GM19238 (cell line): ENCODE results near the gene FHAD1.
A peak's percentile ranks its signal among the peaks of the same experiment; 100 is the strongest.
"Not testable (repeated sequence)": the region's sequence is repeated elsewhere in the genome, so short reads cannot be mapped to it uniquely, and the experiment has no call there.

Experiments used
- DNase-seq: peaks from one replicate; pipeline ENCODE4 v3.0.0; 2011; ENCODE audit warnings: low spot score; ENCODE audit not compliant: insufficient read length

FHAD1 gene

DNA sequence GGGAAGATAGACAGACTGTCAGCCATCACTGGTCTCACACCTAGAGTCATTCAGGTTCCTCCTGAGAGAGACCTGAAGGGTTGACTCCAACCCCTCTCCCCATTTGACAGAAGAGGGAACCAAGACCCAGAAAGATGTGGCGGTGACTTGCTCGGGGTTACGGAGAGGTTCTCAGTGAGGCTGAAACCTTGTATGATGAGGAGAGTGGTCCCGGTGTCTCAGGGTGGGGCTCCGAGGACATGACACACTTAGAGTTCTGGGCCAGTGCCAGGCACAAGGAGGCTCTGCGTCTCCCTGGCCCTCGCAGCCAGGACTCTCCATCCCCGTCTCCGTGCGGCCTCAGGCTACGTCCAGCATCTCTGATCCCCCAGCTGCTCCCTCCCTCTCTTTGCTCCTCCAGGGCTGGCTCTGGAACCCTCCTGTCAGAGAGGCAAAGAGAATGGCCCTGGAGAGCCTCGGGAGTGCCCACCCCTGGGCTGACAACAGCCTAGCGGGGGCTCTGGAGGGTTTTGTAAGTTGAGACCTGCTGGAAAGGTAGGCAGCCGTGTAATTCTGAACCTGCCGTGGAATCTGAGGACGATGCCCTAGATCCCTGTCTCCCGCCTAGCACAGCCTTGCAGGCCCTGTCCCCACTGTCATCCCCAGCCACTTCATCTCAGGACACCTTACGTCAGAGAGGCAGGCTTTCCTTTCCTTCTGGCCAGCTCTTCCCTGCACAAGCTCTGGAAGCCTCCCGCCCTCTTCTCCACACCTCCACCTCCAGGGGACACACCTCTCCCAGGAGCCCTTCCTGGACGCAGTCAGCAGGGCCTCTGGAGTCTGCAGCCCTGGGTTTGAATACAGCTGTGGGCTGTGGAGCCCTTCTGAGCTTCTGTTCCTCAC lies 166.8 kb downstream of the FHAD1 start:
- DNase-seq, result no peak

DNA sequence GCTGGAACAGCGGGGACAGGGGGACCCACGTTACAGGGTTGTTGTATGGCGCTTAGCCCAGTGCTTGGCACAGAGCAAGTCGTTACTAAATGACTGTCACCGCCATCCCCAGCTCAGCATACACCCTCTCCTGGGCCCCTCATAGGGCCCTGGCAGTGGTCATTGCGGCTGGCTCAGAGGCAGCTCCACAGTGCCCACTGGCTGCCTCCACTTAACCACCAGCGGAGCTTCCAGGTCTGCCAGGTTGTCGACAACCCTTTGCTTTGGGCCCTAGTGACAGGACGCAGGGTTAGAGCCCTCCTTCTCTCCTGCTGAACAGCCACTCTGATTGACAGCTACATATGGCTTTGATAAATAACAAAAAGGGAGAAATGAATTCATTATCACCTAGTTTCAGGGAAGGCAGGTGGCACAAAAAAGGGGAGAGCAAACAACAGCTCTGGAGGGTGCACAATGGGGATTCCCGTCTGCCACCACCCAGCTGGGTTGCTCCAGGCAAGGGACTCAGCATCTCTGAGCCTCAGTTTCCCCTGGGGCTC lies 167.5 kb downstream of the FHAD1 start:
- no peak for DNase-seq

DNA sequence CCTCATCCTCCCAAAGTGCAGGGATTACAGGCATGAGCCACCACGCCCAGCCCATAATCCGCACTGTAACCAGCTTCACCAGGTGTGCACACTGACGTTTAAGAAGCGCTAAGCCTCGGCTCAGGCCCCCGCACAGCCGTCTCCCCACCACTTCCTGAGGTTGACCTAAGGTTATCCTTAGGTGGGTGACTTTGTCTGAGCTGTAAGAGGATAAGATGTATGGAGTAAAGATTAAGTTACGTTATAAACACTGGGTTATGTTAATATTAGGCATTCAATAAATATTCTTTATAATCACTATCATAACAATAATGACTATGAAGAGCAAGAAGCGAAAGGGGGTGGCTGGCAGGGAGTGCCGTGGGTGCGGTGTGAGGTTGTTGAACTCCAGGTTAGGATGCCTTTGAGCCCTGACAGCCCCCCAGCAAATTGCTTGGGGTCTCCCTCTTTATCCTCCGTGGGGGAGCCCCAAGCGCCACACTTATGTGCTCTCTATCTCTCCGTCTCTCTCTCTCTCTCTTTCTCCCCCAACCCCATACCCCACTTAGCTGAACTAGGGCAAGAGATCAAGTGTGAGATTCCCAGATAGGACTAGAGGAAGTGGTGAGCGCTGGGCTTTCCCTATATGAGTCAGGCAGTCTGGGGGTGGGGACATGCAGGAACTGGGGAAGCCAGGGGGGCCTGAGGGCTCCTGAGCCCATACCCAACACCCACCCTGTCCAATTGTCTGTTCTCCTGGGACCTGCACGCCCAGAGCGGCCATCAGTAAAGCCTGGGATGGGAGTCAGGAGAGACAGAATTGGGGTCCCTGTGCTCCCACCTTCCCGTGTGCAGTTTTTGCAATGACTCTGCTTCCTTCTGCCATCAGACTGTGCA lies 170.3 kb downstream of the FHAD1 start:
- DNase-seq, result peak; percentile 58

DNA sequence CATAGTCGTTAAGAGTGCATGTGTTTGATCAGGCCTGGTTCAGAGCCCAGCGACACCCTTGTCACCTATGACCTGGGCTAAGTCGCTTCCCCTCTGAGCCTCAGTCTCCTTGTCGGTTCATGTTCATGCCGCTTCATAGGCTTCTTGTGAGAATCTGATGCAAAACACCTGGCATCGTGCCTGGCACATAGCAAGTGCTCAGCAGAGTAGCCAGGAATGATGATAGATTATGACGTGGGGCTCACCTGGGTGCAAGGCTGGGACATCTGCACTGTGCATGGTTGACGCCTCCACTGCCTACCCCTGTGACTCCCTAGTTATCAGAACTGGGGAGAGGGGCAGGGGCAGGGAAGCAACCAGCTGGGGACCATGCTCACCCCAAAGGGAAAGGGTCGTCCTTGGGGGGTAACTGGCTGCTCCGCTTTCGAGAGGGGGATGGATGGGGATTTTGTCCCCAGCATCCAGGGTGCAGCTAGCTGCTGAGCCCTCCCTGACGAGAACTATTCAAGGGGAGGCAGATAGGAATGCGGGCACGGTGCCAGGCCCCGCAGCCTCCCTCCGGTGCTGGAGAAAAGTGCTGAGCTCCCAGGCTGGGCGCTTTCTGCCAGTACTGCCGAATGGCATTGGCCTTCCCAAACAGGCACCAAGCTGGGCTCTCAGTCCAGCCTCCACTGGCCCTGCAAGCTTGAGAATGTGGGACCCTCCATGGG lies 171.9 kb downstream of the FHAD1 start:
- DNase-seq, result no peak

DNA sequence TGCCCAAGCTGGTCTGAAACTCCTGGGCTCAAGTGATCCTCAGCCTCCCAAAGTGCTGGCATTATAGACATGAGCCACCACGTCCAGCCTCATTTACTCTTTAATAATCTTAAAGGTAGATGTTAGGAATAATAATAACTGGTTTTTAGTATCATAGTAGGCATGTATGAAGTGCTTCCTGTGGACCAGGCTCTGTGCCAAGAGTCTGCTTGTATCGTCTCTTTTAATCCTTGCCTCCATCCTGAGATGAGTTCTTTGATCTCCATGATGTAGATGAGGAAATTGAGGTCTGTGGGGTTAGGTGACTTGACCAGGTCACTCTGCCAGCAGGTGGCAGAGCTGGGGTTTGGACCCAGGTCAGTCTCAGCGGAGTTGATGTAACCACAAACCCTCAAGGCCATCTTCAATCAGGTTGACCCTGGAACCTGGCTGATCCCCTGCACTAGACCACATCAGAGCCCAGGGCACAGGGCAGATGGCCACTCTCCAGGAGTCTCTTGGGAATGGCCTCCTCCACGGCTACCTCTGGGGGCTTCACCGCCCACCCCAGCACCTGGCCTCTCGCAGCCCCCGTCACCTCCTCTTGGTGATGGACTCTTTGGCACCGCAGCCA lies 173.9 kb downstream of the FHAD1 start:
- DNase-seq, result no peak

DNA sequence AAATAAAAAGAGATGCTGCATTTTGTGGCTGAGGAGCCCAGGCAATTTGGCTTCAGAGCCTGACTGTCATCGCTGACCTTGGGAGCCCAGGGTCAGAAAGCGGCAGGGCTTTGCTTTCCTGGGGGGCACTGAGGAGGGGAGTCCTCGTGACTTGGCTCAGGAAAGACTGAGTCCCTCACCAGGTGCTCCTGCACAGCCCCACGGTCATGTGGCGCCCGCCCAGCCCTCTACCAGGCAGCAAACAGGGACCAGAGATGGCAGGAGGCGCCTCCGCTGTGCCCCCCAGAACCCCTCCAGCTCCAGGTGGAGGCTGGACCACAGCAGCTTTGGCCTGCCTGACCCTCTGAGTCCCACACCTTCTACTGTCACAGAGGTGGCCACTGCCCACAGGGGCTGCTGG lies 175.8 kb downstream of the FHAD1 start:
- DNase-seq, result no peak

DNA sequence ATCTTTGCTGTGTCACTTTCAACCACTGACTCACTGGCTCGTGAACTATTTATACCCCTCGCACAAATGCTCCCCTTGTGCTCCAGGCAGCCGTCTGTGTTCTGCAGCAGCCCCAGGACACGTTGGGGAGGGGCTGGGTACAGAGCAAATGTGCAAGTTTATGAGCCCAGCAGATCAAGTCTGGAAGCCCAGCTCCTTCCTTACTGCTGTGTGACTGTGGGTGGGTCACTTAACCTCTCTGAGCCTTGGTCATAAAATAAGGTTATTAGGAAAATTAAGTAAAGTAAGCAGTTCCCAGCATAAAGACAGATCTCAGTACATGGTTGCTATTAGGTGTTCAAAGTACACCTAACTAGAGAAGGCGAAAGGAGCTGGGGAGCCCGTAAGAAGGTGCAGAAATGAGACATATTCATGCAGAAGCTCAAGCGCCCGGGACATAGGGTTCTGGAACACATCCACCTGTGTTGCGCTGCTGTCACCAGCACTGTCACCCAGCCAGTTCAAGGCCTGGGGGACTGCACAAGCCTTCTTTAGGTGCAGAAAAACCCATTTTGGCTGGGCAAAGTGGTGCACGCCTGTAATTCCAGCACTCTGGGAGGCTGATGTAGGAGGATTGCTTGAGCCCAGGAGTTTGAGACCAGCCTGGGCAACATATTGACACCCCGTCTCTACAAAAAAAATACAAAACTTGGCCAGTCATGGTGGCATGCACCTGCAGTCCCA lies 176.5 kb downstream of the FHAD1 start:
- no peak for DNase-seq

DNA sequence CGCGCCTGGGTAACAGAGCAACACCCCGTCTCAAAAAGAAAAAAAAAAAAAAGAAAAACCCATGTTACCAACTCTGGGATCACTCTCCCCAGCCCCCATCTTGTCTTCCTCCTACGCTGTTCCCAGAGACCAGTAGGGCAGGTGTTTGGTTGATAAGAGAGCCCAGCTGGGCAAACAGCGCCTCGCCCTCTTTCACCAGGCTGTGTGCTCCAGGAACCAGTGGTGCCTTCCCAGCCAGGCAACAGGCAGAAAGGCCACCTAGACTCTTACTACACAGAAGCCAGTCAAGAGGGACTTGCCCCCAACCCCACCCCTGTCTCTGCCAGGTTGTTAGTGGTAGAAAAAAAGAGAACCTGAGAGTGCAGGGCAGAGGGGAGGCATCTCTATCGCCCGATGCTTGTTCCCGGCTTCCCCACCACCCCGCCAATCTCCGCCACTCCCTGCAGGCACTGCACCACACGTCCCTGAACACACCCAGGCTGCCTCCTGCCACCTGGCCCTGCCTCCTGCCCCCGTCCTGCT lies 177.2 kb downstream of the FHAD1 start:
- DNase-seq, result no peak

DNA sequence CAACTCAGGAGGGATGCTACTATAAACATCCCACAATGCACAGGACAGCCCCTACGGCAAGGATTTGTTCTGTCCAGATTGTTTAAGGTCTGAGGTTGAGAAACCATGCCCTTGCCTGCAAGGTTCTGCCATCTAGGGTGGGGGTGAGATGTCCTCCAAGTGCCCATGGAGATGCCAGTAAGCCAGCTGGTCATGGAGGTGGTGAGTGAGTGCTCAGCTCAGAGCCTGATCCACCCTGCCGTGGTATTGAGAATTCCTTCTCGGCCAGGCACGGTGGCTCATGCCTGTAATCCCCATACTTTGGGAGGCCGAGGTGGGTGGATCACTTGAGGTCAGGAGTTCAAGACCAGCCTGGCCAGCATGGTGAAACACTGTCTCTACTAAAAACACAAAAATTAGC lies 178.0 kb downstream of the FHAD1 start:
- DNase-seq, result no peak

DNA sequence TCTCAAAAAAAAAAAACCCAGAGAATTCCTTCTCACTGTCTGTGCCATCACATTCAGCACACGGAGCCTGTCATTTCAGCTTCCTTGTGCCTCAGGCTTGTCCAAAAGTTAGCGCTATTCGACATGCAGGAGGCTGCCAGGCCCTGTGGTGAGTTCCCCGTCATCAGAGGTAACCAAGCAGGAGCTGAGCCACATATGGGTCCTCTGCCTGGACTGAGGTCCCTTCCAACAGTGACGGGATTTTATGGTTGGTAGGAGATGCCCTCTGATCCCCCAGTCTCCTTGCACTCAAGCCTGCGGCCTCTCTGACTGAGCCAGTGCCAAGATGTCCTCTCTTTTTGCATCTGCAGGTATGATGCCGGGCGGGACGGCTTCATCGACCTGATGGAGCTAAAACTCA lies 178.5 kb downstream of the FHAD1 start:
- DNase-seq, result no peak

DNA sequence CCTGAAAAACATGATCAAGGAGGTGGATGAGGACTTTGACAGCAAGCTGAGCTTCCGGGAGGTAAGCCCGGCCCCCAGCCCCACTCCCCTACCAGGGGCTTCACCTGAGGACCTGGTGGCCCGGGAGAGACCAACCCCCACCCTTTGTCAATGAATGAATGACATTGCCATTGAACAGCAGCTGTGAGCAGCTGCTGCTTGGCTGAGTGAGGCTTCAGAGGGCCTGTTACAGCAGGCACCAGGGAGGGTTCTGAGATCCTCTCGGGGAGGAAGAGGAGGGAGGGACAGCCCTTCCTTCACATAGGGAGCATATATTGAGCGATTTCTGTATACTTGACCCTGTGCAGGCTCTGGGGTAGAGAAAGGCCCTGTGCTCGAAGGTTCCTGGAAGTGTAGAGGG lies 178.9 kb downstream of the FHAD1 start:
- no peak for DNase-seq

DNA sequence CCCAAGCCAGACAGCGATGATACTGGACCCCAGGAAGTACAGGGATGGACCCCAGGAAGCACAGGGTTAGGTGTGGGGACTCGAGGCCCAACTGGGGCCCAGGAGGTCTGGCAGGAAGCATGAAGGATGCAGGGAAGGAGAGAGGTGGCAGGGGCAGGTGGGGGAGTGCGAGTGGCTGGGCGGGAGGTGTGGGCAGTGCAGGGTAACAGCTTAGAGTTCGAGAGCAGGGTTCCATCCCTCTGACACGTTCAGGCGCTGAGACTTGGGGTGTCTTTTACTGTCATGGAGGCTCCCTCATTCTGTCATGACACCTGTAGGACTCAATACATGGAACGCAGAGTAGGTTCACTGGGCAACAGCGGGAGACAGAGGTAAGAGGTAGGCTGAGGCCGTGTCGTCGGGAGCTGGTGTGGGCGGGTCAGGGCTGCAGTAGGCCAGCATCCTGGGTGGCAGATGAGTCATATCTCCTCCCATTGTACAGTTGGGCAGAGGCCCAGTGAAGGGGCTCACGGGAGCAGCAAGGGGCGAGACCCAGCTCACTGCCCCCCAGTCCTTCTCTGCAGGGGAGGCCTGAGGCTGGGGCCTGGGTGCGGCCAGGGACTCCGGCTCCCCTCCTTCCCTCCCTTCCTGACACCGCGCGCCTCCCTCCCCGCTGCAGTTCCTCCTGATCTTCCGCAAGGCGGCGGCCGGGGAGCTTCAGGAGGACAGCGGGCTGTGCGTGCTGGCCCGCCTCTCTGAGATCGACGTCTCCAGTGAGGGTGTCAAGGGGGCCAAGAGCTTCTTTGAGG lies 179.7 kb downstream of the FHAD1 start:
- DNase-seq, result no peak

DNA sequence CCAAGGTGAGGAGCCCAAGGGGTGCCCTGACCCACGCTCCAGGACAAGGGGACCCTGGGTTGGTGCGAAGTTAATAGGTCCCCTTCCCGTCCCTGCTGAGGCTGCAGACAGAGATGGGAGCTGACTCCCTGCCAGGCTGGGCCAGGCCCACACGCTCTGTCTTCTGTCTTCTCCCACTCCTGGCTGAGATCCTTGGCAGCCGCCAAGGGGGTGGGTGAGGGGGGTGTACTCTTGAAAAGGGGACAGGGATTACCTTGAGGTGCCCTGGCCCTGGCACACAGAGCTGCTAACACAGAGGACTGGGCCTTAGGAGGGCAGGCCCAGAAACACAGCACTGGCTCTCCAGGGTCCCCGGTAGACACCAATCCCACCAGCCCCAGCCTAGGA lies 180.2 kb downstream of the FHAD1 start:
- no peak for DNase-seq

DNA sequence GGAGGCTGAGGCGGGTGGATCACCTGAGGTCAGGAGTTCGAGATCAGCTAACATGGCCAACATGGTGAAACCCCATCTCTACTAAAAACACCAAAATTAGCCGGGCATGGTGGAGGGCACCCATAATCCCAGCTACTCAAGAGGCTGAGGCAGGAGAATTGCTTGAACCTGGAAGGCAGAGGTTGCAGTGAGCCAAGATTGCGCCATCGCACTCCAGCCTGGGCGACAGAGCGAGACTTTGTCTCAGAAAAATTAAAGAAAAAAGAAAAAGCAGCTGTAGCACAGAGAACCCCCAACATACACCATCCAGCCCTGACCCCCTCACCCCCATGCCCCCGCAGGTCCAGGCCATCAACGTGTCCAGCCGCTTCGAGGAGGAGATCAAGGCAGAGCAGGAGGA lies 181.2 kb downstream of the FHAD1 start:
- not testable (repeated sequence) for DNase-seq

DNA sequence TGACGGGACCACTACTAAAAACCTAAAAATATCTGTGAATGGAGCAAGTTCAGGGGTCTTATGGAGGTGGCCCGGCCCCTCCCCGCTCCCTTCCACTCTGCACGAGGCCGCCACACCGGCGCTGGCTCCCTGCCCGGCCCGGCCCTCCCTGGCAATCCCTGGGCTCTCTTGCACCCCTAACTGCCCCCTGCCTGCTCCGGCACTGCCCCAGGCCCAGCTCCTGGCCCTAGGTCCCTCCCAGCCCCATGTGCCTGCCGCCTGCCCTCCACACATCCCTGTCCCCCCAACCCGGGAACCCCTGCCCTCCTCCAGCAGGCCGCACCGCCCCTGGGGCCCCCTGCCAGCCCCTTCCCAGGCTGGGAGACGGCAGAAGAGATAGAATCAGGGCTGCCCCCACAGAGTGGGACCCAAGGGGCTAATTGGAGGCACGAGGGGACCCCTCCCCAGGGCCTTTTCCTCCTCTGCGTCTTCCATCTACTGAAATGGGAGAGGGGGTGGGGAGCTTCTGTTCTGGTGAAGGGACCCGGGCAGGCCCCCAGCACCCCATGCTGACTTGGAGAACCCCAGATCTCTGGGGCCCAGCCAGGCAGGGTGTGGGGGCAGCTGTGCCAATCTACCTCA lies 181.9 kb downstream of the FHAD1 start:
- DNase-seq, result no peak

DNA sequence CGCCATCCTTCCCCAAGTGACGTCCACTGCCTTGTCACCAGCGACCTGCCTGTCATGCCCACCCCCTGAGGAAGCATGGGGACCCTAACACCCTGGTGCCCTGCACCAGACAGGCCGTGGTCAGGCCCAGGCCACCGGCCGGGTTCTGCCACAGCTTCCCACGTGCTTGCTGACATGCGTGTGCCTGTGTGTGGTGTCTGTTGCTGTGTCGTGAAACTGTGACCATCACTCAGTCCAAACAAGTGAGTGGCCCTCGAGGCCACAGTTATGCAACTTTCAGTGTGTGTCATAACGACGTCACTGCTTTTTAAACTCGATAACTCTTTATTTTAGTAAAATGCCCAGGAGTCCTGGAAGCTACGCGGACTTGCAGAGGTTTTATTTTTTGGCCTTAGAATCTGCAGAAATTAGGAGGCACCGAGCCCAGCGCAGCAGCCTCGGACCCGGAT lies 182.7 kb downstream of the FHAD1 start:
- no peak for DNase-seq

DNA sequence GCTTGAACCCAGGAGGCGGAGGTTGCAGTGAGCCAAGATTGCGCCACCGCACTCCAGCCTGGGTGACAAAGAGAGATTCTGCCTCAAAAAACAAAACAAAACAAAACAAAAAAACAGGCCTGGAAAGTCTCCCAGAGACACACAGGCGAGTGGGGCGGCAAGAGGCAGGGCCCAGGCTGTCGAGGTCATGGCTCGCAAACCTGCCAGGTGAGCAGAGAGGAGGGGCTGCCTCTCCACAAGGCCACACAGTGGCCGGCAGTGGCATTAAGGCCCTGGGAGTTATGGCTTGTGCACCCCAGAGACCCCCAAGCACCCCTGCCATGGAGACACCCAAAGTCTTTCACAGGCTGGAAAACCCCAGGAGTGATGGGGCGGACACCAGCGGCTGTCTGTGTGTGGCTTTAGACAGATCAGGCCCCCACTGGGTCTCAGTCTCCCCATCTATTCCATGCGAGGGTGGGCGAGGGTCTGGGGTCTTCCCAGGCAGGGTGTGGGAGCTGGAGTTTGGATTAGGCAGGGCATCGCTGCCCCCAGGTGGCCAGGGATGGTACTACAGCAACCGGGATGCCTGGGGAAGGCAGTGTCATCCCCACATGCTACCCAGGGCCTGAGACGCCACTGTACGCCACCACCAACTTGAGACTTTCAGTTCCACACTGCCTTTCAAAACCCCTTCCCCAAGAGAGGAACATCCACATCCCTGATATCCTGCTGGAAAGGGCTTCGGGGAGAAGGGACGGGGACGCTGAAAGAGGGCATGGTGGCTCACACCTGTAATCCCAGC lies 184.0 kb downstream of the FHAD1 start:
- DNase-seq, result peak; percentile 90

DNA sequence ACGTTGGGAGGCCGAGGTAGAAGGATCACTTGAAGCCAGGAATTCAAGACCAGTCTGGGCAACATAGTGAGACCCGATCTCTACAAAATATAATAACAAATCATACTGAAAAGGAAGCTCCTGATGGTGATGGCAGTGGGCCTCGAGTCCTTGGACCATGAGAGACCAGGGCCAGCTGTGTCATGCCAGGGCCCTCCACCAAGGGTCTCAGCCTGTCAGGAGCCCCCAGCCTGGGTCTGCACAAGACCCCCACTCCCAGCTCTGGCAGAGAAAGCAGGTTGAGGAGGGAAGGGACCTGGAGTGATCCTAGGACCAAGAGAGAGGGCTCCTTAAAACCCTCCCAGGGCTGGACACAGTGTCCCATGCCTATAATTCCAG lies 184.5 kb downstream of the FHAD1 start:
- DNase-seq, result no peak
